ENCODE data around the gene SPACDR. TPM values are rescaled to one million over a fixed set of nuclear protein-coding genes. Genes with fewer than 3 reads are reported as not detected.
A peak's percentile ranks its signal among the peaks of the same experiment; 100 is the strongest.

SPACDR gene
- total RNA-seq, 1 donor: 0.27 TPM

DNA sequence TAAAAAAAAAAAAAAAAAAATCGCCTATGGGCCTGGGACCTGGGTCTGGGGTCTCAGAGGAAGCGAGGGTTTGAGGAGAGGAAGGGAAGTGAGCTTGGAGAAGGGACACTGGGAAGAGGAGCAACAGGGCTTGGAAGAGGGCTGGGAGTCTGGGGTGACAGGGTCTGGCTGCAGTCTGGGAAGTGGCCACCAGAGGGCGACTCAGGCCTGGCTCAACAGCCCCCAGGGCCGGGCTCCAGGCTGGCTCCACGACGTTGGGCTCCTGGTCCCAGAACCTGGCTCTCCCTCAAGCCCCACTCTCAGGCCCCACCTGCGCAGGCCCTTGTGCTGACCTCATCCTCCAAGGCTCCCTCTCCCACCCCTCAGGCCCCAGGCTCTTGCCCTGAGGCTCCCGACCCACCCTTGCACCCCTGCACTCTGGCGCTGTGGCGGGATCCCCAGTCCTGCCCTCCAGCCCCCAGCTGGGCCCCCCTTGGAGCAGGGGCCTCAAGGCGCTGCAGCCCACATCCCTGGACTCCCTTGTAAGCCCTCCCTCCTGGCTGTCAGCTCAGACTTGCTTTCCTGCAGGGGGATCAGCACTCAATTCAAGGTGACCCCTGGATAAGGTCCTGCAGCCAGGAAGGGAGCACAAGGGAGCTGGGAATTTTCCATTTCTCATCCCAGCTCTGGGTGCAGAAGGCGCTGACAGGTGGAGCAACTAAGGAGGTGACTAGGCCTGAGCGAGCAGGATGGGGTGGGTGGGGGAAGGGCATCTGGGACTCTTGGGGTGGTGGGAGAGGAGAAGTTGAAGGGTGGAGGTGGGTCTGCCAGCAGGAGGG is 5.4 kb upstream of the SPACDR start:
- peak; percentile 71 for DNase-seq (ENCODE audit: low read depth)
- TF ChIP-seq, protein P1, sequence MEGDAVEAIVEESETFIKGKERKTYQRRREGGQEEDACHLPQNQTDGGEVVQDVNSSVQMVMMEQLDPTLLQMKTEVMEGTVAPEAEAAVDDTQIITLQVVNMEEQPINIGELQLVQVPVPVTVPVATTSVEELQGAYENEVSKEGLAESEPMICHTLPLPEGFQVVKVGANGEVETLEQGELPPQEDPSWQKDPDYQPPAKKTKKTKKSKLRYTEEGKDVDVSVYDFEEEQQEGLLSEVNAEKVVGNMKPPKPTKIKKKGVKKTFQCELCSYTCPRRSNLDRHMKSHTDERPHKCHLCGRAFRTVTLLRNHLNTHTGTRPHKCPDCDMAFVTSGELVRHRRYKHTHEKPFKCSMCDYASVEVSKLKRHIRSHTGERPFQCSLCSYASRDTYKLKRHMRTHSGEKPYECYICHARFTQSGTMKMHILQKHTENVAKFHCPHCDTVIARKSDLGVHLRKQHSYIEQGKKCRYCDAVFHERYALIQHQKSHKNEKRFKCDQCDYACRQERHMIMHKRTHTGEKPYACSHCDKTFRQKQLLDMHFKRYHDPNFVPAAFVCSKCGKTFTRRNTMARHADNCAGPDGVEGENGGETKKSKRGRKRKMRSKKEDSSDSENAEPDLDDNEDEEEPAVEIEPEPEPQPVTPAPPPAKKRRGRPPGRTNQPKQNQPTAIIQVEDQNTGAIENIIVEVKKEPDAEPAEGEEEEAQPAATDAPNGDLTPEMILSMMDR (IDR thresholded peaks at IDR 0.05; ENCODE audit: insufficient read depth, low read length): peak; percentile 96
- no peak overlapping the region for H3K4me3 ChIP-seq (ENCODE audit: low read depth, low read length)

DNA sequence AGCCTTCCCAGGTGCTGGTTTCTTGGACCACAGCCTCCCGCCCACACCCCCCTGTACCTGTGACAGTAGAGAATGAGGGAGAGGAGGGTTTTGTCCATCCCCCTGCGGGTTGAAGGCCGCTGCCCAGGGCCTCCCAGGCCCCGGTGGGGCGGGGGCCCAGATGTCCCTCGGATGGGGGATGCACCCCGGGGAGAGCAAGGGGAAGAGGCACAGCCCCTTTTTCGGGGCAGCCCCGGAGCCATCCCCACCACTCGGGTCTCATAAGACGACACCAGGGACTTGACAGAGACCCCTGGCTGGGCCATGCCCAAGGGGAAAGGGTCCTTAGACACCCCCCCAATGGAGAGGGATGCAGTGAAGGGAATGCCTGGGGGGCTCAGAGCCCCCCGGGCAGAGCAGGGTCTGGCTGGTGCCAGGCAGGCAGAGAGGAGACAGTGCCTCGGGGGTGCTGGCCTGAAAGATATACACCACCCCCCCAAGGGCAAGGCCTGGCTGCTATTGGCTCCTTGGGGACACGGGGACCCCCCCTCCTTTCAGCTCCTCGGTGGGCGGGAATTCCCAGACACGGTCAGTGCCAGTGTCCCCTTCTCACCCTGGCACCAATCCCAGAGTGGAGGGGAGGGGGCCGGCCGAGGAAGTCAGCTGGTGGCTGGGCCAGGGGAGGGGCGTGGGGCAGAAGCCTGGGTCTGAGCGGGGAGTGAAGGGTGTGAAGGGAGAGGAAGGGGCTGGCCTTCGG is 3.7 kb upstream of the SPACDR start:
- no peak for DNase-seq (ENCODE audit: low read depth)
- TF ChIP-seq, protein P1 (IDR thresholded peaks at IDR 0.05; ENCODE audit: insufficient read depth, low read length): no peak
- H3K4me3 ChIP-seq (ENCODE audit: low read depth, low read length): no peak overlapping the region

DNA sequence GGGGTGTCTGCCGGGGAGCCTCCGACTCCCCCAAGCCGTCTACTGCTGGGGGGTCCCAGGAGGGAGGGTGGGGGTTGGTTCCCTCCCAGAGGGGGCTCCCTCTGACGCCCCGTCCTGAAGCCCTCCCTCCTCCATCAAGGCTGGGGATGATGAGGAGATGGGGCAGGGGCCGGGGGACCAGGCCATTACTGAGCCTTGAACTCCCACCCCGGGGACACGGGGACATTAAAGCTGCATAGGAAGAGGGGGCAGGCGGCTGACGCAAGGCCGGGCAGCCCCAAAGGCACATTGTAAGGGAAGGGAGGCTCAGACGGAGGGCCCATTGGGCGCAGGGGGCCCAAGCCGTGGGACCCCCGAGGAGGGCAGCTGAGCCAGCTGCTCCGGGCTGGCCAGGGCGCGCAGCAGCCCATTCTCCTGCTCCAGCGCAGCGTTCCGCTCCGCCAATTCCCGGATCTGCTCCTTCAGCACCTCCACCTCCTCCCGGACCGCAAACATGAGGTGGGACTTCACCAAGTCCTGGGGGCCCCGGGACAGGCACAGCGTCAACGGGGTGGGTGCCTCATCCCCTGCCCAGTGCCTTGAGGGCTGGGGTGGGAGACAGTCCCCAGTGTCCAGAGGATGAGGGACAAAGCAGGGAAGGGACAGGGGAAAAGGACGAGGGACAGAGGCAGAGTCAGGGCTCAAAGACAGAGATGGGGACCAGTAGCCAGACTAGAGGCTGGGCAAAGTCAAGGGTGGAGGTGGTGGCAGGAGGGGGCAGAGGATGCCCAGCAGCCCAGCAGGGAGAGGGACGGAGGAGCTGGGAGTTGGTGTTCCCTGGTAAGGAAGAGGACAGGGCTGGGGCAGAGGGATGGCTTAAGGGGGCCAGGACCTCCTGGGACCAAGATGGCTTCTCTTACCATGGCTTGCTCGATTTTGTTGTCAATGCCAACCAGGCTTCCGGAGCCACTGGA is 2.9 kb upstream of the SPACDR start:
- no peak for DNase-seq (ENCODE audit: low read depth)
- no peak overlapping the region for H3K4me3 ChIP-seq (ENCODE audit: low read depth, low read length)
- TF ChIP-seq, protein P1 (IDR thresholded peaks at IDR 0.05; ENCODE audit: insufficient read depth, low read length): no peak

DNA sequence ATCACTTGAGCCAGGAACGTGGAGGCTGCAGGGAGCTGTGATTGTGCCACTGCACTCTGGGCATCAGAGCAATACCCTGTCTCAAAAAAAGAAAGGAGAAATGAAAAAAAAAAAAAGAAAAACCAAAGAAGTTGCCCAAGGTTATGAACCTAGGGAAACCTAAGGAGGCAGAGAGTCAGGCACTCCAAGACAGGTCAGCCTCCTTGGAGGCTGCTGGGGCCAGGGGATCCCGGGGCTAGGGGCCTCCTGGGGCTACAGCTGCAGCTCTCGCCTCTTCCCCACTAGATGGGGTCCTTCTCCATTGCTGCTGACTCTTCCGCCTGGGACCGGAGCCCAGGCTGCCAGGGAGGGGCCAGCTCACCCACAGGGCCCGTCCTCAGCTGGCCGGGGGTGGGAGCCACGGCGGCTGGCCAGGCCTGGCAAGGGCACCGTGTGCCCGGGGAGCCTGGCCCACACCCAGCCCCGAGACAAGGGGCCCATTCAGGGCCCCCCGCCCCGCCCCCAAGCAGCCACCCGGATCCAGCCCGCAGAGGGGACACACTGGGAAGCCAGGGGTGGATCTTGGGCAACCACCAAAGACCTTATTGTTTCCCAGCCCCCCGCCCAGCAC is 1.7 kb upstream of the SPACDR start:
- peak; percentile 69 for DNase-seq (ENCODE audit: low read depth)
- H3K4me3 ChIP-seq (ENCODE audit: low read depth, low read length): no peak overlapping the region
- TF ChIP-seq, protein P1 (IDR thresholded peaks at IDR 0.05; ENCODE audit: insufficient read depth, low read length): peak; percentile 82

DNA sequence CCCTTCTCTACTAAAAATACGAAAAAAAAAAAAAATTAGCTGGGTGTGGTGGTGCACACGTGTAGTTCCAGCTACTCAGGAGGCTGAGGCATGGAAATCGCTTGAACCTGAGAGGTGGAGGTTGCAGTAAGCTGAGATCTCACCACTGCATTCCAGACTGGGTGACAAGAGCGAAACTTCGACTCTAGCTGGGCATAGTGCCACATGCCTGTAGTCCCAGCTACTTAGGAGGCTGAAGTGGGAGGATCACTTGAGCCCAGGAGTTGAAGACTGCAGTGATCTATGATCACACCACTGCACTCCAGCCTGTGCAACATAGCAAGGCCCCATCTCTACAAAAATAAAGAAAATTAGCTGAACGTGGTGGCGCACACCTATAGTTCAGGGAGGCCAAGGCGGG is 1.2 kb upstream of the SPACDR start:
- DNase-seq (ENCODE audit: low read depth): no peak
- no peak overlapping the region for H3K4me3 ChIP-seq (ENCODE audit: low read depth, low read length)
- TF ChIP-seq, protein P1 (IDR thresholded peaks at IDR 0.05; ENCODE audit: insufficient read depth, low read length): no peak

DNA sequence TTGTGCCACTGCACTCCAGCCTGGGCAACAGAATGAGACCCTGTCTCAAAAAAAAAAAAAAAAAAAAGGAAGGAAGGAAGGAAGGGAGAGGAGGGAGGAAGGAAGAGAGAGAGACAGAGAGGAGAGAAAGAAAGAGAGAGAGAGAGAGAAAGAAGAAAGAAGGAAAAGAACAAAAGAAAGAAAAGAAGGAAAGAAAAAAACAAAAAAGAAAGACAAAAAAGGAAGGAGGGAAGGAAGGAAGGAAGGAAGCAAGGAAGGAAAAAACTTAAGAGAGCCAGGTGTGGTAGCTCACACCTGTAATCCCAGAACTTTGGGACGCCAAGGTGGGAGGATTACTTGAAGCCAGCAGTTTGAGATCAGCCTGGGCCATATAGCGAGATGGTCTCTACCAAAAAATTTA is 731 bp upstream of the SPACDR start:
- no peak overlapping the region for H3K4me3 ChIP-seq (ENCODE audit: low read depth, low read length)
- TF ChIP-seq, protein P1 (IDR thresholded peaks at IDR 0.05; ENCODE audit: insufficient read depth, low read length): no peak
- no peak for DNase-seq (ENCODE audit: low read depth)

Data from fibroblast of the aortic adventitia (primary cell).